Right hindlimb (tissue), 1 donor: ENCODE results near the gene TRPM3.
"Not testable (repeated sequence)": the region's sequence is repeated elsewhere in the genome, so short reads cannot be mapped to it uniquely, and the experiment has no call there.

Experiments
- DNase-seq: peaks from one replicate; pipeline ENCODE4 v3.0.0-alpha.2; 2018

Gene TRPM3

DNA sequence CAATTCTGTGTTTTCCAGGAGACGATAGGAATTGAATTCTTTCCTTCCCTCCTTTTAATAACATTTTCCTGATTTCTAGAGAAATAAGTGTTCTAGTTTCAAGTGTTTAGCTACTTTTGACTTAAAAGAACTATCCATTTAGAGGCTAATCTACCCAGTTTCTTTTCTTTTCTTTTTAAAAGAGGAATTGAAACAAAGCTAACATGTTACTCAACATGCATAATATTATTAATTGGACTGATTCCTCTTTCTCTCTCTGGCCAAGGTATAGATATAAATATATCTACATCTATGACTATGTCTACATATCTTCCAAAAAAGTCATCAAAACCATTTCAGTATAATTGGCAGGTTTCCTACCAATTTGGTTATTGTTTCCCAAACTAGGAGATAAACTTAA lies 309.8 kb downstream of the TRPM3 start:
- no peak for DNase-seq

DNA sequence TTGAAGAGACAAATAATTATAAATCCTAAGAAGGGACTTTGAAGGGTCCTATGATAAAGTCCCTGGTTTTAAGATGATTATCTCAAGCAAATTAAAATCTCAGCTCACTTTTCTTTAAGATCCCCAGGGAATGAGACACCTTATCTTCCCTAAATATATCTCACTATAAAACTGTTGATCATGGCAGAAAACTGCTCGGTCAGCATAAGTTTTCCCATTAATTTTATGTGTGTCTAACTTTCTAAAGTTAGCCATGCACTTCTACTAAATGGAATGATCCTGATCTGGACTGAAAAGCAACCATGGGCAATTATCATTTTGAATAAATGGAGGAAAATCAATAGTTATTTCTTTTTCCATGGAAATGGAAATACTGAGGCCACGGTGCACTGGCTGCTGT lies 314.5 kb downstream of the TRPM3 start:
- DNase-seq: no peak

DNA sequence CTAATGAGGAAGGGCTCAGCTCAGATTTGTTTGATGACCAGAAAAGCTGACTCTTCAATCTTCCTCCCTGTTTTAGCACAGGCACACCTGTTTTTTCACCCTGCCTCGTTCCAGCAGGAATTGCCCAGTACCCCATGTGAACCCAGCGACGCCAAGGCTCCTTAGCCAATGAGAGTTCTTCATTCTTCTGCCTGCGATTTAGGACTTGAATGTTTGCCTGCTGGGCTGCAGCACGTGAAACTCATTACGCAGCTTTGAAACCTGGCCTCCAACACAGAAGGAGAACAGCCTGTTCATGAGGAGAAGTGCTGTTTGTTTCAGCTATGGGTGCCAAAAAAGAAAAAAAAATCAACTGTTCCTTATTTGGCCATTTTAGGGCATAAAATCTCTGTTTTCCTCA lies 315.5 kb downstream of the TRPM3 start:
- peak; percentile 63 for DNase-seq

DNA sequence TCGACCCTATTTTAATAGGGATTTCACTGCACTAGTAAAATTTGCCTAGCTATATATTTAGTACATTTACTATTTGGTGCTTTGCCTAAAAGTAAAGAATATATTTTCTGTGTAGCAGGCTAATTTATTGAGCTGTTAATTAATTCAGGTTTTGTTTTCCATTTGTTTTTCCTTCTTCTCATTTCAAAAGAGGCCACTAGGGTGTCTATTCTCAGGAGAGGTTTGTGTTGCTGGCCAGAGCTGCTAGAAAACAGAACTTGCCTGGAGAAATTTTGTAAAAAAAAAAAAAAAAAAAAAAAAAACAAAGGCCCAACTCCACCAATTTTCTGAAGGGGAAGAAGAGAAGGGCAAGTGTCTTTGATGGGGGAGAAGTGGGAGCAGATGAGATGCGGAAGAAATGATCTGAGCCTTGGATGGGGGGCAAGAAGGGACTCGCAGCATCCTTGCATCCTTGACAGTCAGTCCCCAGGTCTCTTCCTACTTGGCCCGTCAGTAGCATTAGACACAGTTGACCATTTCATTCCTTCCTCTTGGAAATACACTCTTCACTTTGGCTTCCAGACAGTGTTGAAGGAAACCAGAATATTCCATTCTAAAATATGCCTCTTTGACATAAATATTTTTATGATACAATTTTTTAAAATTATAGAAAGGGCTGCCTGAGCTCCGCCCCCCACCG lies 318.5 kb downstream of the TRPM3 start:
- DNase-seq: no peak

DNA sequence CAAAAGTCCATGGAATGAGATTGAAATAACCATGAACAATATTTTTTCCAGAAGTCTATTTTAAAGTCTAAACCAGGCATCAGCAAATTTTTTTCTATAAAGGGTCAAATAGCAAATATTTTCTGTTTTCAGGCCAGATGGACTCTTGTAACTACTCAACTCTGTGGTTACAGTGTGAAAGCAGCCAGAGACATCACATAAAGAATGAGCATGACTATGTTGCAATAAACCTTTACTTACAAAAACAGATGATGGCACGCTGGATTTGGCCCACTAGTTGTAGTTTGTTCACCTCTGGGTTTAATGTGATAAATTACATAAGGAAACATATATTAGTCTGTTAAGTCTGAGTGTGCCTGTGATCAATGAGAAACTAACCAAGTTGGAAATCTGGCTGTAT lies 319.2 kb downstream of the TRPM3 start:
- DNase-seq: no peak

DNA sequence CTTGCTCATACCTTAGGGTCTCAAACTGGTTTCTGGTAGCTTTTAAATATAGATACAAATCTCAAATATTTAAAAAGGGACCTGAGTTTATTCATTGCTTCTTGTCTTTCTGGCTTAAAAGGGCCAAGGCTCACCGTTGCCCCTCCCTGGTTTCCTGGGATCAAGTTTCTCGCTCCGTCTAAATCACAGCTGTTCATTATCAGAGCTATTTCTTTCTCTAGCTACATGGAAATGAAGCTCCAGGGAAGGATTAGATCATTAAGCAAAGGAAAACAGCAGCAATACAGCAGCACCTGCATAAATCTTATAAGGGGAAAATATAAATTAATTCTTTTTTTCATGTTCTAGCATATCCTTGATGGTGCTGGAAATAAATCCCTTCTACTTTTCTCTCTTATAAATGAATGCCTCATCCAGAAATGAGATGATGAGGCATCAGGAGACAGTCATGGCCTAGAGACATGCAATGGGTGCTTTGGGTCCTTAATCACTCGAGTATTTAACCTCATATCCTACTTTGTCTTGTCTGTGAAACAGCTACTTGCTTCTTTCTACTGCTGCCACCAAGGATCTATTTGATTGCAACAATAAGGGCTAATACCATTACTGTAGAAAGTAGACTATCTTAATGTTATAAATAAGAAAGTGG lies 320.1 kb downstream of the TRPM3 start:
- no peak for DNase-seq

DNA sequence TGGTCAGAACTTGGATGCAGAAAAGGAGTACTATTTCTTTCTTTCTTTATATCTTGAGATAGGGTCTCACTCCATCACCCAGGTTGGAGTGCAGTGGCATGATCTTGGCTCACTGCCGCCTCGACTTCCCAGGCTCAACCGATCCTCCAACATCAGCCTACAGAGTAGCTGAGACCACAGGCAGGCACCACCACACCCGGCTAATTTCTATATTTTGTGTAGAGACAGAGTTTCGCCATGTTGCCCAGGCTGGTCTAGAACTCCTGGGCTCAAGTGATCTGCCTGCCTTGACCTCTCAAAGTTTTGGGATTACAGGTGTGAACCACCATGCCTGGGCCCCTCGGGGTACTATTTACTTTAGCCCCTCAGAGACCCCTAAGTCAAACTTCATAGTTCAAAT lies 323.4 kb downstream of the TRPM3 start:
- DNase-seq: no peak

DNA sequence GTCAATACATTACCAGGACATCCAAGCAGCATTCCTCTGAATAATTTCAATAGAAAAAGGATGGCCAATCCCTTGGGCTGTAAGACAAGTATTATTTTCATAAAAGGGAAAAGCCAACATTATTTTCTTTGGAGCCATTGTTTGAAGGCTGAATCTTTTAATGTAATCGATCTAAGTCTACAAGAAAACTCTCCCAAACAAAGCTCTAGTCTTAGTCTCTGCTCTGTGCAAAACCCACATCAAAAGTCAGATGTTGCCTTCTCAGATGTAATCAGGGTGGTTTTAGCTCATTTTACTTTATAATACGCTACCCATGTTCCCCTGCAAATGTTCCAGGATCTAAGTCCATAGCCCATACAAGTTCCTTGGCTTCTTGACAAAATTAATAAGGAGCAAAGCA lies 325.6 kb downstream of the TRPM3 start:
- no peak for DNase-seq

DNA sequence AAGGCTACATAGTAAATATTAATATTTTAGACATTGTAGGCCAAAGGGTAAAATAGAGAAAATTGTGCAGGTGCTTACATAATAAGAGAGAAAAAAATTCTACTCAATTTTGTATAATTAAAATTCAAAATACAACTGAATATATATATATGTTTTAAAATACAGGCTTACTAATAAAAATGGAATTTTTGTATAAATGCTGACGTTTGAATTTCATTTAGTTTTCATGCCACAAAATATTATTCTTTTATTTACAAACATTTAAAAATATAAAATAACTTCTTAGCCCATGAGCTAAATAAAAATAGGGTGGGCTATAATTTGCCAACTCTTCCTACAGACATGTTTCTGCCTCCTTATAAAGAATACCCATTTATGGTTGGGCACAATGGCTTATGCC lies 328.6 kb downstream of the TRPM3 start:
- DNase-seq: no peak

DNA sequence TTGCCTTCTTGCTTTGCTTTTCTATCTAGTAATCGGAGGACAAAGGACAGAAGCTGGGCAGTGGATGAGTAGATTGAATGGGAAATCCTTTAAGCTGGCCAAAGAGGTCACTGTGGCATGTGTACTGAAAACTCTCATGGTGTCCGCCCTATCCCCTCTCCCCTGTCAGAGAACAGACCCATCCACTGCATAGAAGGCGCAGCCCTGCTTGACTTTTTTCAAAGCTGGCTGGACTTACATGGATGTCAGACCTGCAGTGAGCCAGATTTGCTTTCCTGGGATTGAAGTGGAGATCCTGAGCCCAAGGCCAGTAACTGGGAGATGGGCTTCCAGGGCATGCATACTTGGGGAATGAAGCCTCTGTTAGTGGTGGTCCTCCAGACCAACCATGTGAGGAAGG lies 329.5 kb downstream of the TRPM3 start:
- no peak for DNase-seq

DNA sequence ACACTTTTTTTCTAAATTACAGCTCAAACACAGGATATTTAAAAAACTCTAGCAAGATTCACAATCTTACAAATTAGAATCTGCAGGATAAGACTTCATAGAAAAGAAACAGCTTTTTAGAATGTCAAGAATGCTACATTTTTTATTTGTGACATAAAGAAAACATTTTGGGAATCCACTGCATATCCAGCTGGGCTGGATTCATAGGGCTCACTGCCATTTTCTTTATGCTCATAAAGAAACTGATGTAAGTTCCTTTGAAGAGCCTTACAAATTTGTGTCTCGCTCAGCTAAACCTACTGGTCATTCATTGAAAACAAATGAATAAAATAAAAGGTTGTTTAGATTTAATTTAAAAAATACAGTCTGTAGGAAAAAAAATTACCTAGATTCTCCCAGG lies 332.3 kb downstream of the TRPM3 start:
- no peak for DNase-seq

DNA sequence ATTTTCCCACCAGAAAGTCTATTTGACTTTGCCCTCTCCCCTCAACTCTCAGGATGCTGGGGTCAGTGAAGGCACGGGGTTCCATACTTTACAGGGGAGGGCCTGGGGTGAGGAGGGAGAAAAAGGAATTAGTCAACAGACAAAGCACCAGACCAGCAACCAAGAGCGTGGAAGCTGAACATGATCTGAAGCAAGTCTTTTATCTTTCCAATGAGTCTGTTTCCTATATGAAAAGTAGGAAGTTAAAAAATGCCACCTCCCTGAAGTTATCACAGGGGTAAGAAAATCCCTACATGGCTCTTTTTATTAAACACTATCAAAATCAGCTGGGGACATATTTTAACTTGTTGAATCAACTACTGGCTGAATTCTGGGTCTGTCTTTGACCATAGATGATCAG lies 337.0 kb downstream of the TRPM3 start:
- no peak for DNase-seq

DNA sequence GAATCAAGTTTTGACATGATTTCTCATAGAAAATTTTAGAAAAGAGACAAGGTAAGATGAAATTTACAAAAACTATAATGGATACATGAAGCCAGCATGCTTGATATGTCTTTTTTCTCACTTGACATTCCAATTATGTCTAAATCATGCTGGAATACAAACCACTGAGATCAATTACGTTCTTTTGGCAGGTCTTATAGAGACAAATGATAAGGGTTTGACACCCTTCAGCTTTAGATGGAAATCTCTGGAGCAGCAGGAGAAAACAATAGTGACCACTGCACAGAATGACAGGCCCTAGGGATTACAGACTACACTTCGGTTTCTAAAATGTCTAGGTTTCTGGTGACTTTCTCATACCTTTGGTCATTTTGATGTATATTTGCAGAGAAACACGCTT lies 342.9 kb downstream of the TRPM3 start:
- DNase-seq: no peak

DNA sequence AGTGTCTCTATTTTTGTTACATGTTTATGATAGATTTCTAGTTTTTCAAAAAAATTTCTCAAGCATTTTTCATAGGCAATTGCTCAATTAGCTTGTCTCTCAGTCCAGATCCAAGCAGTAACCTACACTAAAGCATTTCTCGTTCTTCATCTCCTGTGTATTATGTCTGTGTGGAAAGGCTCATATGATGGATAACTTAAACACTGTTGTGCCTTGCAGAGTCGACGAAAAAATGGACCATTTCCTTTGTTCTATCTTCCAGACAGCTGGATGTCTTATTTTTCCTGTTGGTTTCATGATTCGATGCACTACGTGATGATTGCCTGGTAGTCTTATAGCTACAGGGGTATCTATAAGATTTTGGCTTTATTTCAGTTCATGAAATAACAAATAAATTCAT lies 347.8 kb downstream of the TRPM3 start:
- no peak for DNase-seq

DNA sequence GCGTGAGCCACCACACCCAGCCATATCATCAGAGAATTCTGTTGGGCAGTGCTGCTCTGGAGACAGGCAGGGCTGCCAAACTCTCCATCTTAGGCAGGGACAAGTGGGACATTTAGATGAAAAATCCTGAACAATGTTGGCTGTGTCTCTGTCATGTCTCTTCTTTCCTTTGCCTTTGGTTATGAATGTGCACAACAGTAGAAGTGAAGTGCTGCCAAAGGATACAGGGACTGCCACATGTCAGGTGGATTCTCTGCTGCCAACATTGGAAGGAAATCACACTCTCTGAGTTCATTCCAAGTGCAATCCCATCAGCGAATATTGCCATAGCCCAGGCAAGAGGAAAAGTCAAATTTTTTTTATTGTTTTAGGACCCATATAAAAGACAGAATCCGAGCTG lies 348.8 kb downstream of the TRPM3 start:
- no peak for DNase-seq

DNA sequence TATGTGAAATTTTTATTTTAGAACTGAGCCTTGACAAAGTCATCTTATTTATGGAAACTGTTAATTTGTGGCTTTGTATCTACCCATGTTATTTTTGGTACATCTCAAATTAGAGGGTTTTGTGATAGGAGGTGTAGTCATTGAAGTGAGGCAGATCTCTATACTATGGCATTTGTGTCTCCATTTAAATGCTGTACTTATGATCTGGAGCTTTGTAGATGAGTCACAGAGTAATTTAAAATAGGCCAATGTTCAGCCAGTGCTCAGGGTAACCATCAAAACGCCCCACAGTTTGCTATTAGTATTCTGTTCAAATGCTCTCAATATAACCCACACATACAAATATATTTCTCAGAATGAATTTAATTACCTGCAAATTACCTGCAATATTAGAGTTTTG lies 355.5 kb downstream of the TRPM3 start:
- DNase-seq: no peak

DNA sequence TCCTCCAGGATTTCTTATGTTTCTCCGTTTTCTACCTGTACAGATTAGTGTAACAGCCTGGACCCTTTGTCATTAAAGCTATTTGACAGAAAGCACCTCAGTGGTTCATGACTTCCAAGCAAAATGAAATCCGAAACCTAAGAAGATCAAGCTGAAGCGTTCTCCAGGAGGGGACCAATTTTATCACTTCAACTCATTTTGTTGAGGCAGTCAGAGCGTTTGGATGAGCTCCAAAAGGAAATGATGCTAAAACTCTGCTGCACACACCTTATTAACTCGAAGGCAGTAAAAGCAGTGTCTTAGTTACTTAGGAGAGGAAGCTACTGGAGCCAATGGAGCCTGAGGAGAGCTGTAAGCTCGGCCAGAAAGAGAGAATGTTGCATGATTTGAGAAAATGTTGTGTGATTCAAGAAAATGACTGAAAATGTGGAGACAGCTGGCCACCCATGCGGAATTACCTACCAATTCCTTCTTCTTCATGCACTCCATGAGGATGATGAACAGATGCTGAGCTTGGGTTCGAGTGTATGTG lies 360.2 kb downstream of the TRPM3 start:
- DNase-seq: no peak

DNA sequence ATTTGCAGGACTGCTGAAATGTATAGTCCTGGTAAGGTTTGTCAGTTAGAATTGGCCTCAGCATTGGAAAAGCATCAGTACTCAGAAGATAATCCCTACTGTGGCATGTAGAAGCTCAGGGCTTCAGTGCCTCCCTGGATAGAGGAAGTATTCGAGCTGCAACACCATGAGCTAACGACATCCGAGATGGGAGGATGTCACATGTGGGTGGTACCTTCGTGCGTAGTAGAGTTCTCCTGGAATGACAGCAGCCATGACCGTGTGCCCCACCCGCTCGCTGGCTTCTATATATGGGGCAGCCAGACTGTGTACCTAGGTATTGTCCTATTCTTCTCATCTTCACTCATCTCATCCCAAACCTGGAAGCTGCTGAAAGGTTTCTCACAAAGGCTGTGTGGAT lies 361.2 kb downstream of the TRPM3 start:
- no peak for DNase-seq

DNA sequence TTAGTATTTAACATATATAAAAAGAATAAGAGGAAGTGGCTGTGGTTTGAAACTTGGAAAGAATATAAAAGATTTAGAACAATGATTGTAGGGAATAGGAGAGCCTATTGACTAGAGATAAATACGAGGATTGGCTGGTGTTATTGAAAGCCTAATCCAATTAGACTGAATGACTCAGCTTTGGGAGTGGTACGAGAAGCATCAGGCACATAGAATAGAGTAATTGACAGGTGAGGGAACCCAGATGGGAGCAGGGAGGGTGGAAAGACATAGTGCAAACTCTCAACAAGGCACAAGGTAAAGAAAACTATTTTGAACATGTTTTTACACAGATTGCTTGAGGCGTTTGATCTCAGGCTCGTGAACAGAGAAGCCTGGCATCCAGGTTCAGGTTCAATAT lies 368.1 kb downstream of the TRPM3 start:
- no peak for DNase-seq

DNA sequence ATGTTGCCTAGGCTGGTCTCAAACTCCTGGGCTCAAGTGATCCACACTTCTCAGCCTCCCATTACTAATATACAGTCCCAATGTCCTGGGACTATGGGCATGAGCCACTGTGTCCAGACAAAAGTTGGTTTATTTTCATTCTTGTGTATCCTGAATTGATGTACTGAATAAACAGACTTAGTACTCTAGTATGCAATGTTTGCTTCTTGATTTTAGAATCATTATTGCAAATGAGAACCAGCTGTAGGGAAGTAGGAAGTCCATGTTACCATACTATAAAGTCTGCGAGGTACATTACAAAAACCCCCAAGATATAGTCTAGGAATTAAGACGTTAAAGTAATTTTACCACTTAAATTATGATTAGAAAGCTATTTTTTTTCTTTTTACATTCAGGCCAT lies 372.4 kb downstream of the TRPM3 start:
- no peak for DNase-seq

DNA sequence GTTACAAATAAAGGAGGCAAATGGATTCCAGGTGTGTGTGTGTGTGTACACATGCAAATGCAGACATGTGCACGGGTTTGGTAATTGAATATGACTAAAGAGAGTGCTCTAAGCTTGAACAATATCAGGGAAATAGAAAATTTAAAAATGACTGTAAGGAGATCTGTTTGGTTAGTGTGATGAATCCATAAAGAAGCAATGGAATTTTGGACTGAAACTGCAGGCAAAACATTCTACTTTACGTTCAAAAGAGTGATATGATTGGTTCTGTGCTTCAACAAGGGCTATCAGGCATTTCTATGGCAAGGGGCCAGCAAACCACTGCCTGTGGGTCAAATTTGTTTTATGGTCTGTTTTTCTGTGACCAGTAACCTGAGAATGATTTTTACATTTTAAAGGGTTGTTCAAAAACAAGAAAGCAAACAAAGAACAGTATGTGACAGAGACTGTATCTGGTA lies 374.1 kb downstream of the TRPM3 start:
- DNase-seq: no peak

DNA sequence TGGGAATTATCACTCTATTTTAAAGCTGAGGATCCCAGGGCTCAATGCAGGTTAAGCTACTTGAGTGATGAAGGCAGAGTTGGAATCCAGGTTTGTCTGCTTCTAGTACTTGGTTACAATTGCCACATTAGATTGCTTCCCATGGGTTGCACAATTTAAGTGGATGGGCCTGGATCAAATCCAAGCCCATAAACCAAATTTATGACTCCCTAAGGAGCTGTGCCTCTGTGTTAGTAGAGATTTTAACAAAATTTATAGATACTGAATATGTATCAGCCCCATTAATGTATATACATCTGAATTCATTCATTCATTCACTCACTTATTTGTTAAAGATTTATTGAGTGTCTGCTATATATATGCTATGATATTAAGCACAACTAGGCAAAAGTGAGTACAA lies 374.7 kb downstream of the TRPM3 start:
- no peak for DNase-seq

DNA sequence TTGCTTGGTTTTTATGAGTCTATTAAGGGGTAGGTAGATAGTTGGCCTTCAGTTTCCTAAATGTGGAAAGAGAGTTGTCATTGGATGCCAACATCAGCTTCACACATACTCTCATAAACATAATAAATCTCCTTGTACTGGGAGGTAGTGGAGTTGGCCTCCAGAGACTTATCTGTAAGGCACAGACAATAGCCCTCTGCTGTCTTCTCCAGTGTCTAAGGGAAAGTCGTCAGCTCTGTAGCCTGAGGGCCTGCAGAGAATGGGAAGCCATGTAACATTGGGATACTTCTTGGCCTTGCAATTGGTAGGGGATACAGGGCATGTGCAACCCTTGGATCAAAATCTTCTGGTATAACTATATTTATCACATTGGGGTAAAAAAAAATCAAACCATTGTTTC lies 375.1 kb downstream of the TRPM3 start:
- DNase-seq: no peak

DNA sequence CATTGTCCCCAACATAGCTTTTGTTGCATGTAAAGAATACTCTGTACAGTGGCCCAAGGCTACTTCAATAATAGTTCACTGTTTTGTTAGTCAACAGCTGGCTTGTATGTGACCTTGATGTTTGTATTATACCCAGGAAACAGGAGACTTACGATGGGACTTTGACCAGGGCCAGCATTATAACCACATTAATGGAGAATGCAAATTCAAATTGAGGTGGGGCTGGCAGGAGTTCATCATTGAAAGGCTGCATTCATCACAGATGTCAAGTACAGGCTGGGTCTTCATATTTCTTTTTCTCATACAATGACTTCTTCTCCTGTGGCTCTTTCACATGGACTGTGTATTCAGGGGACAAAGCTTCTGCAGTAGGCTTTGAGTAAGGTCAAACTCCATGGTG lies 396.6 kb downstream of the TRPM3 start:
- DNase-seq: not testable (repeated sequence)

DNA sequence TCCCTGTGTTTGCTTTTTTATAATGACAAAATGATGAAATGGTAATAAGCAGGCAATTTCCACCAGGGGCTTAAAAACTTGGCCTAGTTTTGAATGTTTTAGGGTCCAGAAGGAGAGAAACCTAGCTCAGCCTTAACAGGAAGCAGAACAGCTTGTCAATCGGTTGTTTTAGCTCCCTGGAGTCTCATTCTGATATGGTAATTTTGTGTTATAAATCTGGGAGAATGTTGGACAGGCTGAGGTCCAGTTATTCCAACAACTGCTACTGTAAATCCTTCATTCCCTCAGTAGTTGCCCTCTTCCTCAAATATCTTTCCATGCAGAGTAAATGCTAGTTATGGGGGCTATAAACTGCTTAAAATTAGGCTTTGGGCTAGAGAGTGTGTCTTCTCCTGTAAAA lies 397.4 kb downstream of the TRPM3 start:
- DNase-seq: not testable (repeated sequence)
